Measurements from ENCODE around the gene CCRL2.
"Not testable (repeated sequence)": the region's sequence is repeated elsewhere in the genome, so short reads cannot be mapped to it uniquely, and the experiment has no call there.

Gene CCRL2

DNA sequence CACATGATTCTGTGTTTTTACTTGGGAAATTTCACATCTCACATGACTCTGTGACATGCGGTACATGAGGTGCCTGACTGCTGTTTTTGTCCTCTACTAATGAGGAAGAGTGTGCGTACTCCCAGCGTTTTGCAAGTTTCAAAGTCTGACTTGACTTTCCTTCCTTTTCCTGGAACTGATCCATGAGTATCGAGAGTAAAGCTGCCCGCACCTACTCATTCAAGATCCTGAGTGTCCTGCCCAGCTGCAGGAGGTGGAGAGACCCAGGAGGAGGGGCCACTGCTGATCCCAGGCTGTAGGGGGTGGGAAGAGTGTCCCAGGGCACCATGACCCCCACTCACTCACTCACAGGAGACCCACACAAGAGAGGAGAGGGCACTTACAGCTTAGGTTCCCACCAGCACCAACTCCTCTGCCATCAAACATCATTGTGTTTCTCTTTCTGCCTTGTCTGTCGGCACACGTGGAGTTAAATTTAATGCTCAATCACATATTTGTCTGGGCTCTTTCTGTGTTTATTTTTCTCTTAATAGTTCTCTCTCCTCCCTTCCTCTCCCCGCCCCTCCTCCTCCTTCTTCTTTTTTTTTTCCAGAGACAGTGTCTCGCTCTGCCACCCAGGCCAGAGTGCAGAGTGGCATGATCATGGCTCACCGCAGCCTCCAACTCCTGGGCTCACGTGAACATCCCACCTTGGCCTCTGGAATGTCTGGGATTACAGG, 1.6 kb upstream of the CCRL2 start:
- DNase-seq (ENCODE audit: low read depth), result no peak

GRCh38 chr3:46406443-46406787, 644 bp upstream of the CCRL2 start:
- no peak for DNase-seq (ENCODE audit: low read depth)

GRCh38 chr3:46407970-46408369, 911 bp downstream of the CCRL2 start:
- DNase-seq (ENCODE audit: low read depth), result no peak

DNA sequence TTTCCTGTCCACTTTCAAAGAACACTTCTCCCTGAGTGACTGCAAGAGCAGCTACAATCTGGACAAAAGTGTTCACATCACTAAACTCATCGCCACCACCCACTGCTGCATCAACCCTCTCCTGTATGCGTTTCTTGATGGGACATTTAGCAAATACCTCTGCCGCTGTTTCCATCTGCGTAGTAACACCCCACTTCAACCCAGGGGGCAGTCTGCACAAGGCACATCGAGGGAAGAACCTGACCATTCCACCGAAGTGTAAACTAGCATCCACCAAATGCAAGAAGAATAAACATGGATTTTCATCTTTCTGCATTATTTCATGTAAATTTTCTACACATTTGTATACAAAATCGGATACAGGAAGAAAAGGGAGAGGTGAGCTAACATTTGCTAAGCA, 1.8 kb downstream of the CCRL2 start:
- DNase-seq (ENCODE audit: low read depth), result no peak

- DNase-seq (ENCODE audit: low read depth), result no peak
Observed at GRCh38 chr3:46409739-46410489, 2.9 kb downstream of the CCRL2 start.

DNA sequence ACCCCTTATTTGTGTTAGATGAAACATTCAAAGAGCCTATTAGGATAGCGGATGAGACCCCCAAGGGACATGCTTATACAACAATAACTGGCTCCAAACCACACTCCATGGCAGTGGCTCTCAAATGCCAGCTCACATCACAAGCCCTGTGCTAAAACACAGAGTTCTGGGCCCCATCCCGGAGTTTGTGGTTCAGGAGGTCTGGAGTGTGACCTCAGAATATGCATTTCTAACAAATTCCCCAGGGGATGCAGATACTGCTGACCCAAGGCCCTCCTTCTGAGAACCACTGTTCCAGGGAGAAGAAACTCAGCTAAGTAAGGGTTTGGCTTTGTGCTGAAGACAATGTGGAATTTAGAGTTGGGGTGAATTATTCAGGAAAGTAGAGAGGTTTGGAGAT, 3.6 kb downstream of the CCRL2 start:
- no peak for DNase-seq (ENCODE audit: low read depth)

- no peak for DNase-seq (ENCODE audit: low read depth)
Observed at GRCh38 chr3:46411271-46411670, 4.2 kb downstream of the CCRL2 start.

DNA sequence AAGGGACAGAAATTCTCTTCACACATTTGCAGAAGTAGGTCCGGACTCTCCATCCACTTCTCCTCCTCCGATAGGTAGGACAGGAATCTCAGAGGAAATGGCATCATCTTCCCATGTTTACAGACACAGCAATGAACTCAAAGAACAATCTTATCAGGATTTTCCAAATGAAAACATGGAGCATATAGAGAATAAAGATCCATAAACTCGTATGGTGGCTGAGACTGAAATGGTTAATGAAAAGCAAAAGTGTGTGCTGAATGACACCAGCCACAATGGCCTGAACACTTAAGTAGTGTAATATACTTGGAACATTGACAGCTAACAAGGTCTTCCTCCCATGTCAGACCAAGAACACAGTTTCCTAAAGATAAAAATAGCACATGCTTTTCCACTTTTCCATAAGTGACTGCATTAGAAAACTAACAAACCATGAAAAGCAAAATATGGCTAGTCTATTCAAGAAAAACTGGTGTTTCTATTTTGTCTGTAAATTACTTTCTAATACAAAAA, 5.8 kb downstream of the CCRL2 start:
- DNase-seq (ENCODE audit: low read depth), result no peak

GRCh38 chr3:46413951-46414350, 6.9 kb downstream of the CCRL2 start:
- no peak for DNase-seq (ENCODE audit: low read depth)

GRCh38 chr3:46414739-46415138, 7.7 kb downstream of the CCRL2 start:
- no peak for DNase-seq (ENCODE audit: low read depth)

GRCh38 chr3:46416125-46416810, 9.2 kb downstream of the CCRL2 start:
- no peak for DNase-seq (ENCODE audit: low read depth)

DNA sequence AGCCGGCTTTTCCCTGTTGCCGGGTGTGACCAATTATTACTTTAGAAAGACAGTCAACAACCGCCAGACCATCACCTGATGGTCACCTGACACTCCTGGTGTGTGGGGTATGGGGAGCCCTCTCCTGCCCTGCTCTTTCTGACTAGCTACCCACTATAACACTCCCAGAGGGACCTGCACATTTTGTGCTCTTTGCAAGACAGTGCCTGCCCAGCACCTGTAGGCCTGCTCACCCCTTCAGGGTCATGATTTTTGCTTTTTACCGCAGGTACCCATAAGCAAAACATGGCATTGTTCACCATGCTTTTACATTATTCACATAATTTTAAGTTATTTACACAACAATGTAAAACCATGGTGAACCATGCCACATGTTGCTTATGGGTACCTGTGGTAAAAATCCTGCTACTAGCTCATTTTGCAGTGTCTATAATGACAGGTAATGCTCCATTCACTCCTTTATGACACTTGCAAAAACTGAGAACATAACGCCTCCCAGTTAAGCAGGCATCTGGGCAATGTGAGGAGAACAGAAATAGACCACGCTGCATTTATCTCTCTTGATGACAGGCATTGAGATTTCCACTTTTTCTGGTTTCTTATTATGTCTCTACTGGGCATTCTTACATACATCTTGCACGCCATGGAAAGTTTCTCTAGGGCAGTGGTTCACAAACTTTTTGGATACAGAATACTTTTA, 9.9 kb downstream of the CCRL2 start:
- no peak for DNase-seq (ENCODE audit: low read depth)

DNA sequence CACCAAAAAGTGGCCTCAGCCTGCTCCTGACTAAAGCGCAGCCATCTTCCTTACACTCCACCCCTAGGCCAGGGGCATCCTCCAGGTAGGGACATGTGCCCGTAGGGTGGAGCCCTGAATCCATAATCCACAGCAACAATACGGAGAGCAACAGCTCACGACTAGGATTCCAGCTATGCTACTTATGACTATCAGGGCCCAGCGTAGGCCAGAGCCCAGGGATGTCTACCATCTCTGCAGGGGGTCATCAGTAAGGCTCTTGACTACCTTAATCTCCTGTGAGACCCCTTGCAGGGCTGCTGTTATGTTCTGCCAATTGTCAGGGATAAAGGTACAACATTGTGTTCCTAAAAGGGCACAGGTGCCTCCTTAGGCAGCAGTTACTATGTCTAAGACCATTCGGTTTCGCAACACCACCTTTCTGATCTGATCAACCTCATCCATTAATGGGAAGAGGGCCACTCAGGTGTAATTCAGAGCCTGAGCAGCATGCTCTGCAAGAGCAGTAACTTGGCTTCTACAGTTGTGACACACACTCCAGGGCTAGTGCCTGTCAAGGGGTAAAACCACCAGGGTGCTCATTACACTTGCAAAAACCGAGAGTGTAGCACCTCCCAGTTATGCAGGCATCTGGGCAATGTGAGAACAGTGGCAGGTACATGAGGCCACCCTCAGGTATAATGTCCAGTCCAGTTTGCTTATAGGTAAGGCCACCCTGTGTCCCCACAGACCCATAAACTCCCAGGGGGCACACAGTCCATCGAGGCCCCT, 11.0 kb downstream of the CCRL2 start:
- DNase-seq (ENCODE audit: low read depth), result no peak

GRCh38 chr3:46419816-46420215, 12.8 kb downstream of the CCRL2 start:
- no peak for DNase-seq (ENCODE audit: low read depth)

GRCh38 chr3:46420931-46421330, 13.9 kb downstream of the CCRL2 start:
- DNase-seq (ENCODE audit: low read depth), result no peak

GRCh38 chr3:46422617-46423016, 15.6 kb downstream of the CCRL2 start:
- no peak for DNase-seq (ENCODE audit: low read depth)

DNA sequence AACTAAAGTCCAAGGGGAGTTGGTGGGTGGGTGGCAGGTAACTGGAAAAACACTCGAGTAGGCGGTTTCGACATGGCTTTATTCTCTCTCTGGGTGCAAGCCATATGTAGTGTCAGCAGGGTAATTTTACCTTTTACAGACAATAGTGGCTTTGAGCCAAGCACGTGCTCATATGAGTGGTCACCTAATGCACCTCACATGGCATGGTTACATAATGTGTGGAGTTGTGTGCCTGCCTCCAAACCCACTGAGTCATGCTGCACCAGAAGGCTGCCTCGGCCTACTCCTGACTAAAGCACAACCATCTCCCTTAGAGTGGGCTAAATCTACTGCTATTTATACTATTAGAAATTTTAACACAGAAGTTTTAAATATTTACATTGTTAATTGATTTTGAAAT, 16.5 kb downstream of the CCRL2 start:
- DNase-seq (ENCODE audit: low read depth), result no peak

- not testable (repeated sequence) for DNase-seq (ENCODE audit: low read depth)
Observed at GRCh38 chr3:46426476-46426875, 19.4 kb downstream of the CCRL2 start.

DNA sequence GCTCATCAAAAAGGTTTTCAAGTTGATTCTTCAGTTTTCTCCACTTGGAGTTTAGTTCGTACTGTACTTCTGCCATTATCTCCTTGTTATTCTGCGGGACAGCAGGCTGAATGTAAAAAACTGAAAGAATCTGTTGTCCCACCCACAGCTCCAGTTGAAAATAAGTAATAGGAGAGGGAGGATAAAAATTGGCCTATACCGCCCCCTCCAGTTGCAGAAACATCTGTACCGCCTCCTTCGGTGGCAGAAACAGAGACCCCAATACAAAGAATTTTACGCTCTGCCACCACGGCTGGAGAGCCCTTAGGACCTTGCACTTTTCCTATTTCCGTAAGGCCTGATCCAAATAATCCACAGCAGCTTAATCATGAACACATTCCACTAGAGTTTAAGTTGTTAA, 20.3 kb downstream of the CCRL2 start:
- DNase-seq (ENCODE audit: low read depth), result not testable (repeated sequence)

GRCh38 chr3:46427916-46428833, 21.1 kb downstream of the CCRL2 start:
- no peak for DNase-seq (ENCODE audit: low read depth)

- no peak for DNase-seq (ENCODE audit: low read depth)
Observed at GRCh38 chr3:46429250-46429649, 22.2 kb downstream of the CCRL2 start.
